ENCODE data around the gene GPR180. TPM values are rescaled to one million over a fixed set of nuclear protein-coding genes. Genes with fewer than 3 reads are reported as not detected.

GPR180 gene
- total RNA-seq, 1 experiment from 2014 or later = 5.6 TPM

GRCh38 chr13:94602467-94602866 lies 810 bp downstream of the GPR180 start:
- Histone ChIP-seq H3K4me1 (ENCODE audit: insufficient read depth, low read length) (peaks cover 9% of the 10 kb centered on the region), H3K4me2 (ENCODE audit: low read length) (peak overlapping the region; percentile 89), H3K36me3 (ENCODE audit: low read depth, low read length) (peaks cover 10% of the 10 kb centered on the region), H3K27me3 (ENCODE audit: low read length) (no peaks in the 10 kb centered on the region), H3F3A (ENCODE audit: low read length, unreplicated experiment) (no peaks in the 10 kb centered on the region), H4K20me1 (ENCODE audit: low read length) (no peaks in the 10 kb centered on the region), H2AFZ (ENCODE audit: low read length) (peak overlapping the region; percentile 84), H3K9me3 (ENCODE audit: low read length) (no peaks in the 10 kb centered on the region), H3K4me3 (ENCODE audit: low read length) (peak overlapping the region; percentile 95), H3K79me2 (ENCODE audit: low read length) (peaks cover 31% of the 10 kb centered on the region), H3K9me2 (replicated peaks; ENCODE audit: low read length) (no peaks in the 10 kb centered on the region), H3K9ac (ENCODE audit: low read length) (peak overlapping the region; percentile 91), H3K27ac (ENCODE audit: low read length) (peak overlapping the region; percentile 40)
- ChIA-PET POLR2A (ENCODE audit: unreplicated experiment) (interaction anchor here (0.6 to 0.7 kb wide), 2 partner anchors 54 to 597 kb away, joined by 4 to 17 read pairs; no protein-coding TSS in a partner anchor), CTCF (no interaction called here)
- ATAC-seq = no peak
- no peak for DNase-seq
- no peak for TF ChIP-seq CTCF (conservative IDR thresholded peaks at IDR 0.05; ENCODE audit: low read depth, low read length)
- TF ChIP-seq EZH2phosphoT487 (IDR thresholded peaks at IDR 0.05; ENCODE audit: borderline replicate concordance, low read length) = no peak
- BruUV-seq (replicated peaks) = TSS peak; percentile 57
- intact Hi-C loops (cut with micrococcal nuclease) = no loop called here

- CTCF ChIA-PET = no interaction called here
- Histone ChIP-seq H3K4me3 (ENCODE audit: low read length) (no peak overlapping the region), H3K9ac (ENCODE audit: low read length) (no peak overlapping the region), H4K20me1 (ENCODE audit: low read length) (no peaks in the 10 kb centered on the region), H3K36me3 (ENCODE audit: low read depth, low read length) (peaks cover 13% of the 10 kb centered on the region), H3K79me2 (ENCODE audit: low read length) (peaks cover 30% of the 10 kb centered on the region), H3K4me1 (ENCODE audit: insufficient read depth, low read length) (peaks cover 16% of the 10 kb centered on the region), H3K9me3 (ENCODE audit: low read length) (no peaks in the 10 kb centered on the region), H3K4me2 (ENCODE audit: low read length) (no peak overlapping the region), H3F3A (ENCODE audit: low read length, unreplicated experiment) (no peaks in the 10 kb centered on the region), H3K9me2 (replicated peaks; ENCODE audit: low read length) (no peaks in the 10 kb centered on the region), H2AFZ (ENCODE audit: low read length) (no peak overlapping the region), H3K27me3 (ENCODE audit: low read length) (no peaks in the 10 kb centered on the region), H3K27ac (ENCODE audit: low read length) (no peak overlapping the region)
- BruUV-seq (replicated peaks) = no TSS peak
- no peak for TF ChIP-seq EZH2phosphoT487 (IDR thresholded peaks at IDR 0.05; ENCODE audit: borderline replicate concordance, low read length)
- POLR2A ChIA-PET (ENCODE audit: unreplicated experiment) = no interaction called here
- DNase-seq (no peak), ATAC-seq (peak; percentile 18; the same call in 1 of the 2 replicates)
- intact Hi-C loops (cut with micrococcal nuclease) = no loop called here
Observed at GRCh38 chr13:94607056-94607455, 5.4 kb downstream of the GPR180 start.

GRCh38 chr13:94607939-94608338 lies 6.3 kb downstream of the GPR180 start:
- Histone ChIP-seq H3K4me3 (ENCODE audit: low read length) (no peak overlapping the region), H3K36me3 (ENCODE audit: low read depth, low read length) (peaks cover 13% of the 10 kb centered on the region), H3K4me2 (ENCODE audit: low read length) (no peak overlapping the region), H3K79me2 (ENCODE audit: low read length) (peaks cover 21% of the 10 kb centered on the region), H3K9me3 (ENCODE audit: low read length) (no peaks in the 10 kb centered on the region), H3K27me3 (ENCODE audit: low read length) (no peaks in the 10 kb centered on the region), H2AFZ (ENCODE audit: low read length) (no peak overlapping the region), H4K20me1 (ENCODE audit: low read length) (no peaks in the 10 kb centered on the region), H3K27ac (ENCODE audit: low read length) (no peak overlapping the region), H3K9ac (ENCODE audit: low read length) (no peak overlapping the region), H3K9me2 (replicated peaks; ENCODE audit: low read length) (no peaks in the 10 kb centered on the region), H3K4me1 (ENCODE audit: insufficient read depth, low read length) (peaks cover 12% of the 10 kb centered on the region), H3F3A (ENCODE audit: low read length, unreplicated experiment) (no peaks in the 10 kb centered on the region)
- no peak for DNase-seq
- ChIA-PET POLR2A (ENCODE audit: unreplicated experiment) (no interaction called here), CTCF (no interaction called here)
- no peak for TF ChIP-seq CTCF (conservative IDR thresholded peaks at IDR 0.05; ENCODE audit: low read depth, low read length)
- no peak for TF ChIP-seq EZH2 (IDR thresholded peaks at IDR 0.05; ENCODE audit: low read length, unreplicated experiment)
- TF ChIP-seq EZH2phosphoT487 (IDR thresholded peaks at IDR 0.05; ENCODE audit: borderline replicate concordance, low read length) = no peak
- no TSS peak for BruUV-seq (replicated peaks)
- ATAC-seq = peak; percentile 46; the same call in 1 of the 2 replicates
- intact Hi-C loops (cut with micrococcal nuclease) = no loop called here
